Measurements from ENCODE around the gene SNX22.

SNX22 gene

GRCh38 chr15:64158363-64159134, 7.0 kb downstream of the SNX22 start:
- DNase-seq: no peak

- DNase-seq: no peak
These were observed 10.4 kb downstream of the SNX22 start for GRCh38 chr15:64161688-64162477.

- no peak for DNase-seq
These were observed 10.9 kb downstream of the SNX22 start for GRCh38 chr15:64162478-64162868.

DNA sequence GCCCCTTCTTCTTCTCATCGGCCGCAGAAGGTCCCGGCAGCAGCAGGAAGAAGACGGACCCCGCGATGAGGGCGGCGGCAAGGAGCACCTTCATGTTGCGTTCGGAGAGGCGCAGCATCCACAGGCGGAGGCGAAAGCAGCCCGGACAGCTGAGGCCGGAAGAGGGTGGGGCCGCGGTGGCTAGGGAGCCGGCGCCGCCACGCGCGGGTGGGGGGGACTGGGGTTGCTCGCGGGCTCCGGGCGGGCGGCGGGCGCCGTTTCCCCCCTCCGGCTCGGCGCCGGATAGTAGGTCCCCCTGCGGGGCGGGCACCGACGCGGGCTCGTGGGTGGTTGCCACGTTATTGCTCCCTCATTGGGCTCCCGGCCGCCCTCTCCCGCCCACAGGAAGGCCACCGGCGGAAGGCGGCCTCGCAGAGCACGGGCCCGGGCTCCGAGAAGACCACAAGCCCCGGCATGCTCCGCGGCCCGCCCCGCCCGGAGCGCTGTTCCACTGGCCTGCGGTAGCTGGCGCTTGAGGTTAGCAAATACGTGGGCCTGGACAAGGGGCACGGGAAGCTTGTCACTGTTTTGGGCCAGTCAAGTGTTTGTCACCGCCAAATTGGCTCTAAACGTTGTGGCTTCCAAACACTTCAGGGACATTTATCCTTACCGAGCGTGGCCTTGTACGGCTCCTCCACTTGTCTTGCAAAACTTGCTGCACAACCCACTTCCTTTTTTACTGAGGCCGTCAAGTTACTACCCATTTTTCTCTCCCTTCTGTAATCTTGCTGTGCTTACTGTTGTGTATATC, 11.5 kb downstream of the SNX22 start, which contains the start of gene PPIB:
PPIB (minus strand) TSS at position 154 of the 790 bp plus-strand sequence; CDS start at position 118, 36 bp downstream.
- DNase-seq: peak; percentile 92

- no peak for DNase-seq
These were observed 12.3 kb downstream of the SNX22 start for GRCh38 chr15:64163659-64164362.

- DNase-seq: no peak
These were observed 12.9 kb downstream of the SNX22 start for GRCh38 chr15:64164436-64164835.

DNA sequence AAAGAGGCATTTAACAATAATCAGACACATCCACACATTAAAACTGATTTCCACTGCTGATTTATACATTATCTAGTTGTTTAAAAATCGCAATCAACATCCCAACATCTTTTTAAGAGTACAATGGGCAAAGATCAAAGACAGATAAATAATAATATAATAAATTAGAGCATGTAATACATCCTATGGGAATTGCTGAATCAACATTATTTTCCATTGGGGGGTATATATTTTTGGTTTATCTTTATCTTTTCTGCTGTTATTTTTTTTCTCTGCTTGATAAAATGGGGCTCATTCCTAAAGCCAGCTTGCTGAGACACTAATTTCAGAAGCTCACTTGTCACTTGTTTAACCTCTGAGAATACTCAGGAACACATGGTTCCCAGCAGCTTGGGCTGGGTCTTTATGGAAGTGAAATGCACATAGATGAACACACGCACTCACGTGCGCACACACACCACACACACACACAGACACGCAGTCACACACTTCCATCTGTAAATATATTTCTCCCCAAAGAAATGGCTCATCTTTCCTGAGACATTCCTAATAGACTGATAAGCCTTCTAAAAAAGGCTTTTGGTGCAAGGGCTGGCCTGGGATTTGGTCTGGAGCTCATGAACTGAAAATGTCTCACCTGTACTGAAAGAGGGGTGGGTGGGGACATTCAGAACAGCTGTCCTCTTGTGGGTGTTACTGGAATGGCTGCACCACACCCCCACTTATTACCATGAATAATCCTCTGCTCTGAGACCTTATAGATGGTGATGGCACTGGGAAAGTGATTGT, 14.8 kb downstream of the SNX22 start:
- no peak for DNase-seq

DNA sequence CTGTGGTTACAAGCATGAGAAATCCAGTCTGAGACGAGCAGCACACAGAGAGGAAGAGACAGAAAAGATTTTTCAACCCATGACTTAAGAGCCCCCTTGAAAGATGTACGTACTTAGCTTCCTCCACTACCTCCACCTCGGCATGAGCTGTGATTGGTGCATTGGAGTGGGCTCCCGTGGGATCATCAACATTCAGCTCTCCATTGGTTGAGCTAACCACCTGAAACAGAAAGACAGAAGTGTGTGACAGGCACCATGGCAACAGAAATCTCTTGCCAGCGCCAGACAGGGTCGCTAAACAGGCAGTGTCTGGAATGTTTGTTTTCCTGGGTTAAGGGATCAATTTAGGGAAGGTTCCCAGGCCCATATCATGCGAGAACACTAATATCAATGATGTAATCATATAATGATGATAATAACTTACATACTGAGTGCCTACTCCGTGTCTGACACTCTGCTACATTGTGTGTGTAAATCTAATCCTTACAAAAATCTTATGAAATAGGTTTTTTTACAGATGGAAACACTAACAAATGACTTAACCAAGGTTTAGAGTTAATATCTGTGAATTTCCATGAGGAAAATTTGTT, 28.8 kb downstream of the SNX22 start:
- DNase-seq: no peak

DNA sequence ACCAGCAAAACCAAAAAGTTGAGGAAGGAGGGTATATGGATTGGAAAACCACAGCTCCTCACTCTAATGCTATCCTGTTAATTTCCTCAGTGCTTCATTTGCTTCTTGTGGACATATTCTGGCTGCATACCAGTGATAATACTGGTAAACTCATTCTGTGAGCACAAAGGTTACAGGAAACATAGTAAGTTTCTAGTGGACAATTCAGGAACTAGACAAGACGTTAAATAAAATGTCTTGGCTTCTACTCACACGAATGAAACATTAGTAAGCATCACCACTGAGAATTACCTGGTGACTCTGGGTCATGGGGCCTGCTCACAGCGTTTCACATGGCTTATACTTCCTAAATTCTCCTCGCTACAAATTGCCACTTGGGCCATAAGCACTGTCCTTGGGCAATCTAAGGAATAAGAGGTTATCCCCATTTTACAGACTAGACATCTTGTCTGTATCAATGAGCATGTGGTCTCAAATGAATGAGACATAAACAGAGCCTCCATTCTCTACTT, 31.4 kb downstream of the SNX22 start:
- no peak for DNase-seq

DNA sequence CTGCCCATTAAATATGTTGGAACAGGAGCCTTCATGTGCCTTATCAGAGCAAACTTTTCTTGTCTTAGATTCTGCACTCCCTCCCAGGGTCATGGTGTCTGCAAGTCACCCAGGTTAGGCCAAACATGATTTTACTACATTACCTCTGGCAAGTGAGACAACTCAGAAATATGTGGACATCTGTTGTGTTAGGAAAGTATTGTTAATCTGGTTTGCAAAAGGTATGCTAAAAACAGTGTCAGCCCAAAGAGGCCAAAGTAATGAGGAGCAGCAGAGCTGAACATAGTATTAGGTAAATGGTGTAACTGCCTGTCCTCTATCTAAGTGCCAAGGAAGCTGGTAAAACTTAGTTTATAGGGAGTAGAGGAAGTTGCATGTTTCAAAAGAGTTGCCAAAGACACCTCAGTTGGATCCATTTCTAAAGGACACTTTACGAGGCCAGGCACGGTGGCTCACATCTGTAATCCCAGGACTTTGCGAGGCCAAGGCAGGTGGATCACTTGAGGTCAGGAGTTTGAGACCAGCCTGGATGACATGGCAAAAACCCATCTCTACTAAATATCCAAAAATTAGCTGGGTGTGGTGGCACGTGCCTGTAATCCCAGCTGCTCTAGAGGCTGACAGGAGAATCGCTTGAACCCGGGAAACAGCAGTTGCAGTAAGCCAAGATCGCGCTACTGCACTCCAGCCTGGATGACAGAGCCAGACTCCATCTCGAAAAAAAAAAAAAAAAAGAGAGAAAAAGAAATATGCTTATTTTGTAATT, 33.8 kb downstream of the SNX22 start:
- DNase-seq: no peak

GRCh38 chr15:64187396-64188191, 36.1 kb downstream of the SNX22 start:
- no peak for DNase-seq

DNA sequence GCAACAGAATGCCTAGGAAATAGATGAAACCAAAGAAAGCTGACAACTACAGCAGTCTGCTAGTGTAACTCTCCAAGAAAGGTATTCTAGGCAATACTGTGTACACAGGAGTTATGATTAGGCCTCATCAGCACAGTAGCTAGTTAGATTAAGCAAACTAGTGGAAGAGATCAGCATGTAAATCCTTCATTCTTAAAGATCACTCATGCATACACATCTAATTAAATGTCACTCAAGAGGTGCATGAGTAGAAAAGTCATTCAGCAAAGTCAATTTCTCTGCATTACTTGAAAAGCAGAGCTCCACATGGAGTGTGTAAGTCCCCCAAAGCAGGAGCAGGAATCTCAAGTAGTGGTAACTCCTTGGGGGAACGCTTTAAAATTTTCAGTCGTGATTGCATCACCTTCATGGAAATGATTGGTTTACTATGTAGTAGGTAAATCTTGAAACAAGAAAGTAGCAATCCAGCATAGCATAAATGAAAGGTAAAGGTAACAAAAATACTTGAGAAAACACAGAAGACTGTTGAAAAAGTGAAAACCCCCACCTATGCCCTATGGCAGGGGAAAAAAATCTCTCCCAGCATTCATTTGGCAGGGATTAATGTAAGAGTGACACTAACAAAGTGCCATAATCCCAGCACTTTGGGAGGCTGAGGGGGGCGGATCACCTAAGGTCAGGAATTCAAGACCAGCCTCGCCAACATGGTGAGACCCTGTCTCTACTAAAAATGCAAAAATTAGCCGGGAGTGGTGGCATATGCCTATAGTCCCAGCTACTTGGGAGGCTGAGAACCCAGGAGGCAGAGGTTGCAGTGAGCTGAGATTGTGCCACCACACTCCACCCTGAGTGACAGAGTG, 40.7 kb downstream of the SNX22 start:
- DNase-seq: no peak

- DNase-seq: no peak
These were observed 42.4 kb downstream of the SNX22 start for GRCh38 chr15:64193971-64194370.

DNA sequence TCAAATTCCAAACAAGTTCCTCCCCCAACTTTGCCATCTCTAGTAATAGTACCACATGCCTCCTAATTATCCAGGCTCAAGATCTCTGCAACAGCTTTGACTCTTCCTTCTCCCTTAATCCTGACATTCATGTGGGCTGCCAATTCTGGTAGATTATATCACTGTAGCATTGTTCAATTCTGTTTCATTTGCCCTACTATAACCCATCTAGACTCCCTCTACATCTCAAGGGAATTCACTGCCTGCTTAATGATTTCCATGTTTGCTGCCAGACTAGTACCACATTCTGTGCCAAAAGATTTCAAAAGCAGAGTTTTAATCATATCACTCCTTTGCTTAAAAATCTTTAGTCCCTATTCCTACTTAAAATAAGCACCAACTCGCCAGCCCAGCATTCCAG, 45.9 kb downstream of the SNX22 start:
- no peak for DNase-seq

DNA sequence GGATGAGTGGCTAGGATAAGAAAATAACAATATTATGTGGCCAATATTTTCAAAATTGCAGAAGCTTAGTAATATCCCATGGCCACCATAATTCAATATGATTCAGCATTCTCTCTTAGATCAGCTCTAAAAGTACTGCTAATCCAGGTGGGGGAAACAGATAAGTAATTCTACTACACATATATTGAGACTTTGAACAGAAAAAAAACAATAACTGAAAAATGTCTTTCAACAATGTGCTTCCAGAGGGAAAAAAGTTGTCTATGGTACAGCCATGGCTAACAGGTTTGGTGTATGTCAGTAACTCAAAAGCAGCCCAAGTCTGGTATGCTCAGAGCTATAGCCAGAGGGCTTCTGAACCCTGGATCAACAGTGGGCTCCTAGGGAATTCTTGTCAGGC, 53.7 kb downstream of the SNX22 start:
- no peak for DNase-seq

All from NCI-H2081 treated with DMSO at 0.1 percent for 48 hours (cell line).